Kidney (tissue), 14 donors: ENCODE data around the gene SLIT1. TPM values are rescaled to one million over a fixed set of nuclear protein-coding genes. Genes with fewer than 3 reads are reported as not detected.

Experiments used
- DNase-seq, 5 donors: peaks; one replicate each; pipeline ENCODE4 v3.0.0-alpha.2; 2013 to 2020
- FAIRE-seq: peaks from 2 replicates; lab custom pipeline; 2012; peaks lifted over from hg19 to GRCh38; lab: Jason Lieb, UNC
- H3K27ac ChIP-seq, 2 donors: one replicate each; pipeline ENCODE4 v1.7.0; 2013; ENCODE audit warnings: low read depth in 2 of 2, low read length in 2 of 2, inconsistent platforms in 1 of 2
- H3K27me3 ChIP-seq: one replicate; pipeline ENCODE4 v1.7.1; 2013; ENCODE audit warnings: low read length, inconsistent platforms; ENCODE audit not compliant: control insufficient read depth, insufficient read depth
- H3K36me3 ChIP-seq, 3 donors: one replicate each; pipeline versions ENCODE4 v1.7.0 to v1.7.1; 2013; ENCODE audit warnings: low read length in 3 of 3, control low read depth in 1 of 3, inconsistent platforms in 1 of 3; ENCODE audit not compliant: insufficient read depth in 3 of 3, control insufficient read depth in 2 of 3
- H3K4me1 ChIP-seq, 3 donors: one replicate each; pipeline versions ENCODE4 v1.7.0 to v1.7.1; 2013; ENCODE audit warnings: low read length in 3 of 3, inconsistent platforms in 1 of 3, low read depth in 1 of 3; ENCODE audit not compliant: control insufficient read depth in 2 of 3, insufficient read depth in 2 of 3
- H3K4me3 ChIP-seq, 3 donors: one replicate each; pipeline versions ENCODE4 v1.7.0 to v1.8.1; 2013; ENCODE audit warnings: low read length in 3 of 3, control low read depth in 1 of 3, inconsistent platforms in 1 of 3
- H3K9ac ChIP-seq, 3 donors: one replicate each; pipeline versions ENCODE4 v1.7.0 to v1.7.1; 2013; ENCODE audit warnings: low read length in 3 of 3, control low read depth in 1 of 3, inconsistent platforms in 1 of 3
- H3K9me3 ChIP-seq, 3 donors: one replicate each; pipeline versions ENCODE4 v1.7.0 to v1.7.1; 2013; ENCODE audit warnings: low read length in 3 of 3, control low read depth in 1 of 3, inconsistent platforms in 1 of 3; ENCODE audit not compliant: control insufficient read depth in 2 of 3, insufficient read depth in 1 of 3
- intact Hi-C: fragments of 100-400 bp; cut with DNase I; formaldehyde crosslinking; loops from one replicate; pipeline ENCODE4 v1.11.1; 2022
- polyA plus RNA-seq: library from polyadenylated mRNA; stranded (reverse); fragments of 350-450 nt; fragmentation: Illumina TruSeq; extraction: RNeasy Lipid Tissue Mini Kit (QIAGEN cat#74804); gene quantifications from one replicate; pipeline ENCODE4 v1.2.3, GENCODE V29; 2014; ENCODE audit warnings: low read depth, low replicate concordance; ENCODE audit not compliant: insufficient read depth
- total RNA-seq: library from RNA; stranded (reverse); fragmentation: NEBNext Ultra II Directional; extraction: Animal tissue kit (Norgen Biotek cat#: 25700); gene quantifications from one replicate; pipeline ENCODE4 v1.2.1, GENCODE V29; 2021
- TF ChIP-seq, protein P1 (sequence below): IDR thresholded peaks from 3 replicates; pipeline ENCODE4 v1.5.1; 2012; ENCODE audit warnings: mild to moderate bottlenecking, moderate library complexity, borderline replicate concordance; ENCODE audit not compliant: insufficient read depth; ENCODE audit errors: extremely low read depth
- donor health status: control.
- donor health status: control.
- donor health status: control.
- donor health status: control.
- donor health status: control.
- donor health status: DM: yes; HTN: yes; CAD: no.
- donor health status: Normal renal cell carcinoma (clear cell type).

The SLIT1 gene
- total and polyA plus RNA-seq, 2 donors from 2014 or later = 0.06 to 0.35 TPM

DNA sequence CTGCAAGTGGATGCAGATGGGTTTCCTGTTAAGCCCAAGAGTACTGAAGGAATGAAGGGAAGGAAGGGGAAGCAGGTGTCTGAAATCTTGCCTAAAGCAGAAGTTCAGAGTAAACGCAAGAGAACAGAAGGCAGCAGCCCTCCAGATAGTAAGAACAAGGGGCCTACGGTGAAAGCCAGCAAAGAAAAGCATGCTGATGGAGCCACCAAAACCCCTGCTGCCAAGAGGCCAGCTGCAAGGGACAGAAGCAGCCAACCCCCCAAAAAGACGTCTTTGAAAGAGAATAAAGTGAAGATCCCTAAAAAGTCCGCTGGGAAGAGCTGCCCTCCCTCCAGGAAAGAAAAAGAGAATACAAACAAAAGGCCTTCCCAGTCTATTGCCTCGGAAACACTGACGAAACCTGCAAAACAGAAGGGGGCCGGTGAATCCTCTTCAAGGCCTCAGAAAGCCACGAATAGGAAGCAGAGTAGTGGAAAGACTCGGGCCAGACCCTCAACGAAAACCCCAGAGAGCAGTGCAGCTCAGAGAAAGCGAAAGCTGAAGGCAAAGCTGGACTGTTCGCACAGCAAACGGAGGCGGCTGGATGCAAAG is 201.1 kb downstream of the SLIT1 start:
- no peak overlapping the region for H3K9ac ChIP-seq
- H3K4me3 ChIP-seq = no peak overlapping the region
- no peak for FAIRE-seq
- no peak for DNase-seq
- no peaks in the 10 kb centered on the region for H3K9me3 ChIP-seq
- no peaks in the 10 kb centered on the region for H3K4me1 ChIP-seq
- H3K27ac ChIP-seq = no peak overlapping the region
- H3K36me3 ChIP-seq = peaks cover 5 to 20% (median 7%) of the 10 kb centered on the region in 3 donors
- H3K27me3 ChIP-seq = no peaks in the 10 kb centered on the region
- TF ChIP-seq, protein P1, sequence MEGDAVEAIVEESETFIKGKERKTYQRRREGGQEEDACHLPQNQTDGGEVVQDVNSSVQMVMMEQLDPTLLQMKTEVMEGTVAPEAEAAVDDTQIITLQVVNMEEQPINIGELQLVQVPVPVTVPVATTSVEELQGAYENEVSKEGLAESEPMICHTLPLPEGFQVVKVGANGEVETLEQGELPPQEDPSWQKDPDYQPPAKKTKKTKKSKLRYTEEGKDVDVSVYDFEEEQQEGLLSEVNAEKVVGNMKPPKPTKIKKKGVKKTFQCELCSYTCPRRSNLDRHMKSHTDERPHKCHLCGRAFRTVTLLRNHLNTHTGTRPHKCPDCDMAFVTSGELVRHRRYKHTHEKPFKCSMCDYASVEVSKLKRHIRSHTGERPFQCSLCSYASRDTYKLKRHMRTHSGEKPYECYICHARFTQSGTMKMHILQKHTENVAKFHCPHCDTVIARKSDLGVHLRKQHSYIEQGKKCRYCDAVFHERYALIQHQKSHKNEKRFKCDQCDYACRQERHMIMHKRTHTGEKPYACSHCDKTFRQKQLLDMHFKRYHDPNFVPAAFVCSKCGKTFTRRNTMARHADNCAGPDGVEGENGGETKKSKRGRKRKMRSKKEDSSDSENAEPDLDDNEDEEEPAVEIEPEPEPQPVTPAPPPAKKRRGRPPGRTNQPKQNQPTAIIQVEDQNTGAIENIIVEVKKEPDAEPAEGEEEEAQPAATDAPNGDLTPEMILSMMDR = no peak
- intact Hi-C loops = no loop called here

DNA sequence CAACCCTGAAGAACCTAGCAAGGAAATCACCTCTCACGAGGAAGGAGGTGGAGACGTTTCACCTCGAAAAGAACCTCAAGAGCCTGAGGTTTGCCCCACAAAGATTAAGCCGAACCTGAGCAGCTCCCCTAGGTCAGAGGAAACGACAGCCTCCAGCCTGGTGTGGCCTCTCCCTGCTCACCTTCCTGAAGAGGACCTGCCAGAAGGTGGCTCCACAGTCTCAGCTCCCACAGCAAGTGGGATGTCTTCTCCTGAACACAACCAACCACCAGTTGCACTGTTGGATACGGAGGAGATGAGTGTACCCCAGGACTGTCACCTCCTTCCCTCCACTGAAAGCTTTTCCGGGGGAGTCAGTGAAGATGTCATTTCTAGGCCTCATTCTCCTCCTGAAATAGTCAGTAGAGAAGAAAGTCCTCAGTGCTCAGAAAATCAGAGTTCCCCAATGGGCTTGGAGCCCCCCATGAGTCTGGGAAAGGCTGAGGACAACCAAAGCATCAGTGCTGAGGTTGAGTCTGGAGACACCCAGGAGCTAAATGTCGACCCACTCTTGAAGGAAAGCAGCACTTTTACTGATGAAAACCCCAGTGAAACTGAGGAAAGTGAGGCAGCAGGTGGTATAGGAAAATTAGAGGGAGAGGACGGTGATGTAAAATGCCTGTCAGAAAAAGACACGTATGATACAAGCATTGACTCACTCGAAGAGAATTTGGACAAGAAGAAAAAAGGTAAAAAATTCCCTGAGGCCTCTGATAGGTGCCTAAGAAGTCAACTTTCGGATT is 203.4 kb downstream of the SLIT1 start:
- TF ChIP-seq, protein P1 = no peak
- no peak overlapping the region for H3K9ac ChIP-seq
- H3K9me3 ChIP-seq = no peaks in the 10 kb centered on the region
- no peaks in the 10 kb centered on the region for H3K4me1 ChIP-seq
- H3K36me3 ChIP-seq = peaks cover 5 to 20% (median 7%) of the 10 kb centered on the region in 3 donors
- intact Hi-C loops = no loop called here
- DNase-seq (no peak), FAIRE-seq (no peak)
- H3K4me3 ChIP-seq = no peak overlapping the region
- no peaks in the 10 kb centered on the region for H3K27me3 ChIP-seq
- H3K27ac ChIP-seq = no peak overlapping the region

DNA sequence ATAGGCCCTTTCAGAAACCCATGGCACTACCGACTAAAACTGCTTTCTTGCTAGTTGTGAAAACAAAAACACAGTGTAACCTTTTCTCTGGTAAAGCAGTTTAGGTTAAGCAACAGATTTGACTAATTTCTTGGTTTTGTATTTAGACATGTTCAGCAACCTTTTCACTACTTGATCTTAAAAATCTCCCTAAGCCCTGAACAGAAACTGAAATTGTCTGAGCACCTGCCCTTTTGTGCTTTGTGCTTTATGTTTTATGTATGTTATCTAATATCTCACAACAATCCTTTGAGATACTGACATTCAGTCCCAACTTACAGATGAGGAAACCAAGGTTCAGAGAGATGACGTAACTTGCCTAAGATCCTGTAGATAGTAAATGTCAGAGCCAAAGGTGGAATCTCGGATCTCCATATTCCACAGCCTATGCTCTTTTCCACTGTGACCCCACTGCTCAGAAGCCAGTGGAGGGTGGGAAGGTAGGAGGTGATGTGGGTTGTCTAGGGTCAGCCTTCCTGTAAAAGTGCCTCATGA is 207.1 kb downstream of the SLIT1 start:
- Histone ChIP-seq H3K4me1 (no peaks in the 10 kb centered on the region), H3K27ac (no peak overlapping the region), H3K36me3 (peaks cover 5 to 20% (median 7%) of the 10 kb centered on the region in 3 donors), H3K9ac (no peak overlapping the region), H3K27me3 (no peaks in the 10 kb centered on the region), H3K9me3 (no peaks in the 10 kb centered on the region), H3K4me3 (no peak overlapping the region)
- no peak for FAIRE-seq
- intact Hi-C loops = no loop called here
- no peak for DNase-seq
- TF ChIP-seq, protein P1 = no peak
